ENCODE results near the gene NANOS2. TPM values are rescaled to one million over a fixed set of nuclear protein-coding genes. Genes with fewer than 3 reads are reported as not detected.
A peak's percentile ranks its signal among the peaks of the same experiment; 100 is the strongest.

Gene NANOS2
- polyA plus RNA-seq = not detected

DNA sequence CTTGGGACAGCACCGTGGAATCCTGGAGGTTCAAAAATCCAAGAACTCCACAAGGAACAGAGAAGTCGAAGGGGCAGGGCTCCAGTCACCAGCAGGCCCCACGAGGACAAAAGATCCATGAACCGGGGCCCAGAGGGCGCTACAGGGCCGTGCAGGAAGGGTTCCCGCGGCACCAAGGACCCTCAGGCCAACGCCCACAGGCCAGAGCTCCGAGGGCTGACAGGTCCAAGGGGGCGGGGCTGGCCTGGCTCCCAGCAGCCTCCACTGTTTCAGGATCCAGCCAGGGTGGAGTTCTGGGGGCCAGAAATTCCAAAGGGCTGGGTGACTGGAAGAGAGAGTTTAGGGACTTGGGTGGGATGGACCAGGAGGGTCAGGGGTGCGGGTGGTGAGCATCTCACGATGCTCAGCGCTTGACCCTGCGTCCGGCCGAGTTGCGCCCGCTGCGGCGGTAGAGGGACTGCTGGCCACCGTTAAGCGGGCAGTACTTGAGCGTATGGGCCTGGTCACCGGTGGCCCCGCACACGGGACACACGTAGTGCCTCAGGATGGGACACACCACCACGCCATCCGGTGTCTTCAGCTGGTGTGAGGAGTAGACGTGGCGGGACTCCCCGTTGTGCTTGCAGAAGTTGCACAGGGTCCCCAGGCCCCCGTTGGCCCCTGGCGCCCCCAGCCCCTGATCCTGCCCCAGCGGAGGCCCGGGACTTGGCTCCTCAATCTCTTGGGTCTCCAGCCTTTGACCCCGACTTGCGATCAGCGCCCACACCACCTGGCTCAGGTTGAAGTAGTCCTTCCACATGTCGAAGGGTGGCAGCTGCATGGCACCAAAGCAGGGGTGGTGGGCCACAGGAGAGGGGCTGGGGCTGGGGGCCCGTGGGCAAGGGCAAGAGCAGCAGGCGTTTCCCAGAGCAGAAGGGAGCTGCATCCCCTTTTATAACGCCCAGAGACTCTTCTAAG lies at the start of gene NANOS2:
Gene NANOS2, minus strand, starts transcription at position 905 of the 957 bp plus-strand sequence. Its CDS starts 85 bp downstream, at position 820.
- Mint-ChIP-seq H3K9me3 (peaks cover 0 to 2% (median 0%) of the 10 kb centered on the region in 3 donors), H3K4me3 (peak within 1 kb of the TSS in 1 of 4 donors; percentile 32), H3K27ac (no peak within 1 kb of the TSS), H3K36me3 (peaks cover 2% of the 10 kb centered on the region), H3K4me1 (peaks cover 0 to 2% (median 0%) of the 10 kb centered on the region in 3 donors), H3K27me3 (peaks cover 25% of the 10 kb centered on the region)

- Mint-ChIP-seq H3K27me3 (peaks cover 28% of the 10 kb centered on the region), H3K9me3 (no peaks in the 10 kb centered on the region), H3K4me3 (no peak overlapping the region), H3K27ac (no peak overlapping the region), H3K36me3 (no peaks in the 10 kb centered on the region), H3K4me1 (peaks cover 0 to 8% (median 0%) of the 10 kb centered on the region in 3 donors)
Measured at GRCh38 chr19:45962021-45962420, 47.4 kb upstream of the NANOS2 start.

DNA sequence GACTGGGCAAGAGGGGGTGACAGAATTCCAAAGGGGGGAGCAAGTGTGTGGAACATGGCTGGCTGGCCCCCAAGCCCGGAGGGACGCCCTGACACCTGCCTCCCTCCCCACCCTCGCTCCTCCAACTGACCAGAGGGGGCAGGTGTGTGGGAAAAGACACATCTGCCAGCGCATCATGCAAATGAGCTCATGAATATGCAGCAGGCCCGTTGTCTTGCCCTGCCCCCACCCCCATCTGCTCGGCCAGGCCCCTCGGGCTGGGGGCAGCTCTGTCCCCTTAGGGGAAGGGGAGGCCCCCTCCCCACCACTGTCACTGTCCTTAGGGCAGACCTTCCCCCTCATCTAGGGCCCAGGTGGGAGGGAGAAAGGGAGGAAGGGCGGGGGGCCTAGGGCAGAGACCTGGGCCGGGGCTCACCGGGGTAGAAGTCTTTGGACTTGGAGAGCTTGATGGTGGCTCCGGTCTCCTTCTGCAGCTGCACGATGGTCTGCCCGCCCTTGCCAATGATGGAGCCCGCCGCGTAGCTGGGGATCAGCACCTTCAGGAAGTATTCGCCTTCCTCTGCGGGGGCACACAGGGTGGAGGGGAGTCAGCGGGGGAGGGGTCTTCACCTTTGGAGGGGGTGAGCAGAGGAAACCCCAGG lies 46.1 kb upstream of the NANOS2 start:
- Mint-ChIP-seq H3K4me1 (peaks cover 0 to 8% (median 0%) of the 10 kb centered on the region in 3 donors), H3K4me3 (no peak overlapping the region), H3K27me3 (peaks cover 25% of the 10 kb centered on the region), H3K9me3 (no peaks in the 10 kb centered on the region), H3K36me3 (no peaks in the 10 kb centered on the region), H3K27ac (no peak overlapping the region)

- Mint-ChIP-seq H3K9me3 (peaks cover 0 to 6% (median 1%) of the 10 kb centered on the region in 3 donors), H3K4me1 (peaks cover 0 to 8% (median 3%) of the 10 kb centered on the region in 3 donors), H3K27me3 (peaks cover 24% of the 10 kb centered on the region), H3K27ac (no peak overlapping the region), H3K36me3 (no peaks in the 10 kb centered on the region), H3K4me3 (no peak overlapping the region)
Measured at GRCh38 chr19:45959517-45960025, 45.0 kb upstream of the NANOS2 start.

GRCh38 chr19:45958769-45959516 lies 44.4 kb upstream of the NANOS2 start:
- Mint-ChIP-seq H3K27ac (no peak overlapping the region), H3K4me1 (peaks cover 0 to 8% (median 3%) of the 10 kb centered on the region in 3 donors), H3K27me3 (peaks cover 23% of the 10 kb centered on the region), H3K4me3 (no peak overlapping the region), H3K9me3 (peaks cover 0 to 6% (median 2%) of the 10 kb centered on the region in 3 donors), H3K36me3 (no peaks in the 10 kb centered on the region)

GRCh38 chr19:45958320-45958719 lies 43.7 kb upstream of the NANOS2 start:
- Mint-ChIP-seq H3K9me3 (peaks cover 6% of the 10 kb centered on the region in 3 donors), H3K36me3 (no peaks in the 10 kb centered on the region), H3K27ac (no peak overlapping the region), H3K4me3 (peak overlapping the region in 1 of 4 donors; percentile 19), H3K4me1 (peaks cover under 1 to 8% (median 4%) of the 10 kb centered on the region in 3 donors), H3K27me3 (peaks cover 25% of the 10 kb centered on the region)

- no peak overlapping the region for H3K4me3 Mint-ChIP-seq
- H3K9me3 Mint-ChIP-seq = peaks cover 7 to 11% (median 9%) of the 10 kb centered on the region in 3 donors
- H3K27ac Mint-ChIP-seq = no peak overlapping the region
- peaks cover 3 to 7% (median 6%) of the 10 kb centered on the region in 3 donors for H3K4me1 Mint-ChIP-seq
- H3K36me3 Mint-ChIP-seq = no peaks in the 10 kb centered on the region
- peaks cover 22% of the 10 kb centered on the region for H3K27me3 Mint-ChIP-seq
Measured at GRCh38 chr19:45955905-45956608, 41.5 kb upstream of the NANOS2 start.

GRCh38 chr19:45954156-45954555 lies 39.6 kb upstream of the NANOS2 start:
- peaks cover 7 to 11% (median 9%) of the 10 kb centered on the region in 3 donors for H3K9me3 Mint-ChIP-seq
- no peak overlapping the region for H3K4me3 Mint-ChIP-seq
- peaks cover 3 to 7% (median 3%) of the 10 kb centered on the region in 3 donors for H3K4me1 Mint-ChIP-seq
- no peaks in the 10 kb centered on the region for H3K36me3 Mint-ChIP-seq
- no peak overlapping the region for H3K27ac Mint-ChIP-seq
- H3K27me3 Mint-ChIP-seq = peaks cover 29% of the 10 kb centered on the region

DNA sequence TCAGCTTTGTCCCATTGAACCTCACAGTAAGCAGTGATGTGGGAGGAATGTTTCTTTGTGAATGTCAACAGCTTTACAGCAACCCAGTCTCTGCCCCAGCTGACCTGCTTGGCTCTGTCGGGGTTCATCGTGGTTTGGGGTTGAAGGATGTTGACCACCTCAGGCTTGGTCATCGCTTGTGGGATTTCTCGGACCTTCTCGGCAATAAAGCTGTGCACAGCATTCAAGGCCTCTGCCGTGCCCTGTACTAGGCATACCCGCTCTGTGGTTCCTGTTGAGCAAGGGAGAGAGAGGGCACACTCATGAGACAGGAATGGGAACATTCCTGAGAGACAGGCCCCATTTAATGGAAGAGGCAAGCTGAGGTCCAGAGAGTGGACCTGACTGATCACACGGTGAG lies 39.1 kb upstream of the NANOS2 start:
- H3K27me3 Mint-ChIP-seq = peaks cover 30% of the 10 kb centered on the region
- H3K36me3 Mint-ChIP-seq = no peaks in the 10 kb centered on the region
- H3K4me3 Mint-ChIP-seq = peak overlapping the region in 1 of 4 donors; percentile 85
- peaks cover 7 to 11% (median 9%) of the 10 kb centered on the region in 3 donors for H3K9me3 Mint-ChIP-seq
- H3K27ac Mint-ChIP-seq = no peak overlapping the region
- H3K4me1 Mint-ChIP-seq = peaks cover 3 to 7% (median 3%) of the 10 kb centered on the region in 3 donors

GRCh38 chr19:45952686-45953505 lies 38.3 kb upstream of the NANOS2 start:
- Mint-ChIP-seq H3K4me3 (peak overlapping the region; percentile 35 to 85 (median 72)), H3K27me3 (peaks cover 25% of the 10 kb centered on the region), H3K9me3 (peaks cover 7 to 11% (median 9%) of the 10 kb centered on the region in 3 donors), H3K4me1 (peaks cover 3 to 7% (median 3%) of the 10 kb centered on the region in 3 donors), H3K27ac (peak overlapping the region in 1 of 3 donors; percentile 62), H3K36me3 (no peaks in the 10 kb centered on the region)

- Mint-ChIP-seq H3K27me3 (peaks cover 26% of the 10 kb centered on the region), H3K27ac (no peak overlapping the region), H3K4me3 (peak overlapping the region in 2 of 4 donors; percentile 69 to 88), H3K9me3 (peaks cover 7 to 11% (median 9%) of the 10 kb centered on the region in 3 donors), H3K4me1 (peaks cover 3 to 7% (median 3%) of the 10 kb centered on the region in 3 donors), H3K36me3 (no peaks in the 10 kb centered on the region)
Measured at GRCh38 chr19:45952341-45952685, 37.7 kb upstream of the NANOS2 start.

GRCh38 chr19:45947926-45948325 lies 33.3 kb upstream of the NANOS2 start:
- Mint-ChIP-seq H3K9me3 (peaks cover 0 to 5% (median 3%) of the 10 kb centered on the region in 3 donors), H3K36me3 (no peaks in the 10 kb centered on the region), H3K4me3 (no peak overlapping the region), H3K27me3 (peaks cover 27% of the 10 kb centered on the region), H3K4me1 (peaks cover 0 to 1% (median 0%) of the 10 kb centered on the region in 3 donors), H3K27ac (no peak overlapping the region)

DNA sequence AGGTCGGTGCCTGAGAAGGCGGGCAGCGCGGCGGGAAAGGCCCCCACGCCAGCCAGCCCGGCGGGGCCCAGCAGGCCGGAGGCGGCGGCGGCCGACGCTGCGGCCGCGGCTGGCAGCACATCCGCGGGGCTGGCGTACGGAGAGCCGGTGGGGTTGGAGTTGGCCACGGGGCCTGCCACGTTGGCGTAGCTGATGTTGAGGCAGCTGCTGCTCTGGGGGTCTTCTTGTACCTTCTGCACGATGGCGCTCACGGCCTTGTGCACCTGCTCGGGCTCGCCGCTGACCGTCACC lies 25.9 kb upstream of the NANOS2 start:
- H3K27ac Mint-ChIP-seq = no peak overlapping the region
- H3K9me3 Mint-ChIP-seq = peaks cover 0 to 3% (median 2%) of the 10 kb centered on the region in 3 donors
- no peaks in the 10 kb centered on the region for H3K4me1 Mint-ChIP-seq
- peaks cover 4% of the 10 kb centered on the region for H3K36me3 Mint-ChIP-seq
- H3K4me3 Mint-ChIP-seq = no peak overlapping the region
- H3K27me3 Mint-ChIP-seq = peaks cover 22% of the 10 kb centered on the region

All from IgD-negative memory B cell (primary cell).